ENCODE data around the gene C16orf87.

The C16orf87 gene

DNA sequence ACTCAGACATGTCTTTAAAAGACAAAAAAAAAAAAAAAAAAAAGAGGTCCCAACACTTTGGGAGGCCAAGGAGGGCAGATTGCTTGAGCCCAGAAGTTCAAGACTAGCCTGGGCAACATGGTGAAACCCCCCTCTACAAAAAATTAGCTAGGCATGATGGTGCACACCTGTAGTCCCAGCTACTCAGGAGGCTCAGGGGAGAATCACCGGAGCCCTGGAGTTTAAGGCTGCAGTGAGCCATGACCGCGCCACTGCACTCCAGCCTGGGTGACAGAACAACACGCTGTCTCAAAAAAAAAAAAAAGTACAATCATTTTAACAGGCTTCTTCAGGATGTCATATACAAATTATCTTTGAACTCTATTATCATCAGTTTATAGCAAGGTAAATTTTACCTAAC, 22.0 kb downstream of the C16orf87 start:
- no peak for TF ChIP-seq CTCF (IDR thresholded peaks at IDR 0.05; ENCODE audit: low read depth, low read length)
- DNase-seq (ENCODE audit: extremely low read depth, low read depth), result no peak

DNA sequence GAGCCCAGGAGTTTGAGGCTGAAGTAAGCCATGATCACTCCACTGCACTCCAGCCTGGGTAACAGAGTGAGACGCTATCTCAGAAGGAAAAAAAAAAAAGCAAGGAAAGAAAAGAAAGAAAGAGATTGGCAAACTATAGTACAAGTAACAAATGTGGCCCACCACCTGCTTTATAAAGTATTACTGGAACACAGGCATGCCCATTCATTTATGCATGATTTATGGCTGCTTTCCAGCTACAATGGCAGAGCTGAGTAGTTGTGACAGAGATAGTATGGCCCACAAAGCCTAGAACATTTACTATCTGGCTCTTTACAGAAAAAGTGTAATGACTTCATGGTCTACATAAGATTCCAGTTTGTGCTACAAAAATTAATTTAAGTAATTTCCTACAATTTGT, 23.6 kb downstream of the C16orf87 start:
- TF ChIP-seq CTCF (IDR thresholded peaks at IDR 0.05; ENCODE audit: low read depth, low read length), result no peak
- no peak for DNase-seq (ENCODE audit: extremely low read depth, low read depth)

GRCh38 chr16:46803373-46803772, 27.6 kb downstream of the C16orf87 start:
- no peak for TF ChIP-seq CTCF (IDR thresholded peaks at IDR 0.05; ENCODE audit: low read depth, low read length)
- no peak for DNase-seq (ENCODE audit: extremely low read depth, low read depth)

DNA sequence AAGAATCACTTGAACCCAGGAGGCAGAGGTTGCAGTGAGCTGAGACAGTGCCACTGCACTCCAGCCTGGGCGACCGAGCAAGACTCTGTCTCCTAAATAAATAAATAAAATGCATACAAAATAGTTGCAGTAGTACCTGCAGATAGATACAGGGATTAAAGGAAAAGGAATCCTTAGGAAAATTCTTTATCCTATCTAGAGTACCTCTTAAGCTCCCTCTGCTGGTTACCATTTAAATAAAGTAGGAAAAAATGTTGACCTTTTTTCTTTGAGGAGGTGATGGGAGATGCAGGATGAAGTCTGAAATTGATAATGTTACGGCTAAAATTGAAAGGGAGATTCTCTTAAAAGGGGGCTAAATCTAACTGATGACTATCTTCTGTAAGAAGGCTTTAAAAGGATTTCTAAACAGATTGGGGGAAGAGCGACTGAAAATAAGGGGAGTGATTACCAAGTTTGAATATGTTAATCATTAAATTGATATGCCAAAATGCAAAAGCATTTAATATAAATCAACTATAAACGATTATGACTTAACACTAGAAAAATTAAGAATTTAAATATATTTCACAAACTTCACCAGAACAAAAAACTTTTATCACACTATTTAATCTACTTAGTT, 29.4 kb downstream of the C16orf87 start:
- peak; percentile 36 for TF ChIP-seq CTCF (IDR thresholded peaks at IDR 0.05; ENCODE audit: low read depth, low read length)
- no peak for DNase-seq (ENCODE audit: extremely low read depth, low read depth)

DNA sequence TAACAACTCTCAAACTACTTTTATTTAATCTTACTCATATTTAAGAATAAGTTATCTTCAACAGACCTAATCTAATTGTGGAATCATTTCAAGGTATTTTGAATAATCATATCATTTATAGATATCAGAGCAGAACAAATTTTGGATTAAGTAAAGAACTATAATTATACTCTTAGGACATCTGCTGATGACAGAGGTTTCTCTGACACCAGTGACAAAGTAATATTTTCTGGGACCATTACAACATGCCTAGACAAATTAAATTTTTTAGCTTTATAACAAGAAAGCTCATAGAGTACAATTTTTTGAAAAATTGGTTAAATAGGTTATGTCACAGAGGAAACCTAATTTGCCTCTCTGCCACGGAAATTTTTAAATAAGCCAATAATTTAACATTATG, 30.5 kb downstream of the C16orf87 start:
- TF ChIP-seq CTCF (IDR thresholded peaks at IDR 0.05; ENCODE audit: low read depth, low read length), result no peak
- DNase-seq (ENCODE audit: extremely low read depth, low read depth), result no peak

DNA sequence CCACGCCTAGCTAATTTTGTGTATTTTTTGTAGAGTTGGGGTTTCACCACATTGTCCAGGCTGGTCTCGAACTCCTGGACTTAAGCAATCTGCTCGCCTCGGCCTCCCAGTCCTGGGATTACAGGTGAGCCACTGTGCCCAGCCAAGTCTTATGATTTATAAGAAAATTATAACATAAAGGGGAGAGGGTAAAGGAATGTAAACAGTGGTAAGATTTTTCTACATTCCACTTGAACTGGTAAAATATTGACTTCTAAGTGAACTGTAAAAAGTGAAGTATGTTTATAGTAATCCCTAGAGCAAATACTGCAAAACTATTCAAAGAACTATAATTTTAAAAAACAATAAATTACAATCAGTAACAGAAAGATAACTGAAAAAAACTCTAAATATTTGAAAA, 33.5 kb downstream of the C16orf87 start:
- TF ChIP-seq CTCF (IDR thresholded peaks at IDR 0.05; ENCODE audit: low read depth, low read length), result no peak
- no peak for DNase-seq (ENCODE audit: extremely low read depth, low read depth)

GRCh38 chr16:46796764-46797269, 34.2 kb downstream of the C16orf87 start:
- no peak for DNase-seq (ENCODE audit: extremely low read depth, low read depth)
- no peak for TF ChIP-seq CTCF (IDR thresholded peaks at IDR 0.05; ENCODE audit: low read depth, low read length)
